MM.1S (cell line): ENCODE results near the gene OPRD1.

Experiments
- DNase-seq: peaks from one replicate; pipeline ENCODE4 v3.0.0-alpha.2; 2015
- H2AFZ ChIP-seq: fragments of 300-600 bp; sonication (generic); 2 replicates; pipeline ENCODE4 v1.6.0; 2016; ENCODE audit warnings: antibody characterized with exemption, low read length
- H3F3A ChIP-seq: fragments of 300-600 bp; sonication (generic); 2 replicates; pipeline ENCODE4 v1.6.1; 2016; ENCODE audit warnings: mild to moderate bottlenecking, antibody characterized with exemption, low read length, moderate library complexity, mixed read lengths; ENCODE audit not compliant: insufficient read depth
- H3K27ac ChIP-seq: fragments of 300-600 bp; sonication (generic); 2 replicates; pipeline ENCODE4 v1.5.1; 2016; ENCODE audit warnings: mild to moderate bottlenecking, low read length
- H3K27me3 ChIP-seq: fragments of 300-600 bp; sonication (generic); replicated peaks from 2 replicates; pipeline ENCODE4 v1.6.0; 2016; ENCODE audit warnings: low read length; ENCODE audit not compliant: insufficient read depth
- H3K36me3 ChIP-seq: fragments of 300-600 bp; sonication (generic); replicated peaks from 2 replicates; pipeline ENCODE4 v1.6.1; 2016; ENCODE audit warnings: mild to moderate bottlenecking, low read length, mixed read lengths; ENCODE audit not compliant: insufficient read depth
- H3K4me1 ChIP-seq: fragments of 300-600 bp; sonication (generic); 2 replicates; pipeline ENCODE4 v1.6.1; 2016; ENCODE audit warnings: low read length, mixed read lengths
- H3K4me2 ChIP-seq: fragments of 300-600 bp; sonication (generic); 2 replicates; pipeline ENCODE4 v1.6.0; 2016; ENCODE audit warnings: low read depth, low read length
- H3K4me3 ChIP-seq: fragments of 300-600 bp; sonication (generic); 2 replicates; pipeline ENCODE4 v1.5.1; 2016; ENCODE audit warnings: low read length, mixed read lengths
- H3K79me2 ChIP-seq: fragments of 300-600 bp; sonication (generic); 2 replicates; pipeline ENCODE4 v1.6.1; 2016; ENCODE audit warnings: mixed run types, low read length, mixed read lengths
- H3K9ac ChIP-seq: fragments of 300-600 bp; sonication (generic); 2 replicates; pipeline ENCODE4 v1.6.1; 2016; ENCODE audit warnings: low read length, mixed read lengths
- H3K9me2 ChIP-seq: fragments of 300-600 bp; sonication (generic); replicated peaks from 2 replicates; pipeline ENCODE4 v1.6.1; 2016; ENCODE audit warnings: mild to moderate bottlenecking, low read length, mixed read lengths; ENCODE audit not compliant: insufficient read depth
- H3K9me3 ChIP-seq: fragments of 300-600 bp; sonication (generic); replicated peaks from 2 replicates; pipeline ENCODE4 v1.6.1; 2016; ENCODE audit warnings: mild to moderate bottlenecking, low read length, mixed read lengths; ENCODE audit not compliant: insufficient read depth
- H4K20me1 ChIP-seq: fragments of 300-600 bp; sonication (generic); 2 replicates; pipeline ENCODE4 v1.6.1; 2016; ENCODE audit warnings: mild to moderate bottlenecking, low read length, moderate library complexity, mixed read lengths; ENCODE audit not compliant: insufficient read depth
- CTCF ChIP-seq: fragments of 300-600 bp; sonication (generic); IDR thresholded peaks from 2 replicates; pipeline ENCODE4 v1.5.1; 2016; ENCODE audit warnings: antibody characterized with exemption, low read length, mixed read lengths
- EZH2 ChIP-seq: fragments of 300-600 bp; sonication (generic); optimal IDR thresholded peaks from 2 replicates; pipeline ENCODE3; 2017; ENCODE audit warnings: low read depth, mild to moderate bottlenecking, antibody characterized with exemption, low read length, mixed read lengths
- EZH2phosphoT487 ChIP-seq: fragments of 300-600 bp; sonication (generic); IDR thresholded peaks from 2 replicates; pipeline ENCODE4 v1.6.1; 2018; ENCODE audit warnings: antibody characterized with exemption, low read length

The OPRD1 gene

GRCh38 chr1:28900562-28900961 lies 88.6 kb downstream of the OPRD1 start:
- Histone ChIP-seq H3K4me1 (no peaks in the 10 kb centered on the region), H3K4me3 (no peak overlapping the region), H3K79me2 (peaks cover 71% of the 10 kb centered on the region), H3K27me3 (no peaks in the 10 kb centered on the region), H3K9ac (no peak overlapping the region), H3K4me2 (no peak overlapping the region), H3K9me2 (no peaks in the 10 kb centered on the region), H3K36me3 (no peaks in the 10 kb centered on the region), H3K9me3 (no peaks in the 10 kb centered on the region), H2AFZ (no peak overlapping the region), H4K20me1 (no peaks in the 10 kb centered on the region), H3F3A (no peaks in the 10 kb centered on the region), H3K27ac (no peak overlapping the region)
- TF ChIP-seq EZH2 = no peak
- no peak for TF ChIP-seq EZH2phosphoT487
- no peak for TF ChIP-seq CTCF
- DNase-seq = no peak

GRCh38 chr1:28902738-28903137 lies 90.8 kb downstream of the OPRD1 start:
- H3F3A ChIP-seq = no peaks in the 10 kb centered on the region
- no peaks in the 10 kb centered on the region for H4K20me1 ChIP-seq
- no peak overlapping the region for H3K4me2 ChIP-seq
- no peak overlapping the region for H3K9ac ChIP-seq
- H2AFZ ChIP-seq = no peak overlapping the region
- no peak for DNase-seq
- no peaks in the 10 kb centered on the region for H3K27me3 ChIP-seq
- H3K4me1 ChIP-seq = no peaks in the 10 kb centered on the region
- H3K36me3 ChIP-seq = no peaks in the 10 kb centered on the region
- no peaks in the 10 kb centered on the region for H3K9me3 ChIP-seq
- H3K4me3 ChIP-seq = no peak overlapping the region
- H3K27ac ChIP-seq = no peak overlapping the region
- H3K9me2 ChIP-seq = no peaks in the 10 kb centered on the region
- no peak for TF ChIP-seq CTCF
- TF ChIP-seq EZH2 = no peak
- no peak for TF ChIP-seq EZH2phosphoT487
- peaks cover 65% of the 10 kb centered on the region for H3K79me2 ChIP-seq

- no peak overlapping the region for H2AFZ ChIP-seq
- no peak overlapping the region for H3K4me3 ChIP-seq
- no peak for DNase-seq
- H3K36me3 ChIP-seq = no peaks in the 10 kb centered on the region
- no peaks in the 10 kb centered on the region for H3K27me3 ChIP-seq
- H3K9me2 ChIP-seq = no peaks in the 10 kb centered on the region
- TF ChIP-seq CTCF (no peak), EZH2 (no peak), EZH2phosphoT487 (no peak)
- peaks cover 60% of the 10 kb centered on the region for H3K79me2 ChIP-seq
- no peaks in the 10 kb centered on the region for H4K20me1 ChIP-seq
- H3K9me3 ChIP-seq = no peaks in the 10 kb centered on the region
- H3K4me1 ChIP-seq = no peaks in the 10 kb centered on the region
- no peak overlapping the region for H3K4me2 ChIP-seq
- no peak overlapping the region for H3K9ac ChIP-seq
- H3F3A ChIP-seq = no peaks in the 10 kb centered on the region
- no peak overlapping the region for H3K27ac ChIP-seq
Observed at GRCh38 chr1:28905921-28906666, 94.1 kb downstream of the OPRD1 start.
